Prostate gland (tissue), 2 donors: ENCODE measurements around the gene CMTR2.

Experiments used
- POLR2AphosphoS5 ChIP-seq: sonication (generic); formaldehyde crosslinking; IDR thresholded peaks from one replicate; pipeline ENCODE4 v1.6.1; 2017; ENCODE audit warnings: antibody characterized with exemption
- TF ChIP-seq, protein P1 (sequence below), 4 experiments: fragments of 200-600 bp in 2 of 4; fragments of 450-650 bp in 2 of 4; sonication (generic) in 2 of 4; IDR thresholded peaks; 1 replicate in 3 of 4; 2 replicates in 1 of 4; pipeline ENCODE4 v1.5.1; 2016 to 2019; ENCODE audit warnings: antibody characterized with exemption in 4 of 4, mild to moderate bottlenecking in 2 of 4, moderate library complexity in 2 of 4

DNA sequence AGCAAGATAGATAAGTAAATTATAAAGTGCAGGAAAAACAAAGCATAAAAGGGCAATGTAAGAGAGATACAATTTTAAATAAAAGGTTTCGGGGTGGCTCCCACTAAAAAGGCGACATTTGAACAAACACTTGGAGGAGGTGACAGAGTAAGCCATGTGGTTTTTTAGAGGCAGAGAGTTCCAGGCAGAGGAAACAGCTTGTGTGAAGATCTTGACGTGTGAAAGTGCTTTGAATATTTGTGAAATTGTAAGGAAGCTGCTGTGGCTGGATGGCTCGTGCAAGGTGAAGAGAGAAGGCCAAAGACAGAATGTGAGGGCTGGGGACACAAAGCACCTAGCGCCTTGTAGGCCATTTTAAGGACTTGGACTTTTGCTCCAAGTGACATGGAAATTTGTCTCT is 30.1 kb downstream of the CMTR2 start:
- TF ChIP-seq, protein P1, sequence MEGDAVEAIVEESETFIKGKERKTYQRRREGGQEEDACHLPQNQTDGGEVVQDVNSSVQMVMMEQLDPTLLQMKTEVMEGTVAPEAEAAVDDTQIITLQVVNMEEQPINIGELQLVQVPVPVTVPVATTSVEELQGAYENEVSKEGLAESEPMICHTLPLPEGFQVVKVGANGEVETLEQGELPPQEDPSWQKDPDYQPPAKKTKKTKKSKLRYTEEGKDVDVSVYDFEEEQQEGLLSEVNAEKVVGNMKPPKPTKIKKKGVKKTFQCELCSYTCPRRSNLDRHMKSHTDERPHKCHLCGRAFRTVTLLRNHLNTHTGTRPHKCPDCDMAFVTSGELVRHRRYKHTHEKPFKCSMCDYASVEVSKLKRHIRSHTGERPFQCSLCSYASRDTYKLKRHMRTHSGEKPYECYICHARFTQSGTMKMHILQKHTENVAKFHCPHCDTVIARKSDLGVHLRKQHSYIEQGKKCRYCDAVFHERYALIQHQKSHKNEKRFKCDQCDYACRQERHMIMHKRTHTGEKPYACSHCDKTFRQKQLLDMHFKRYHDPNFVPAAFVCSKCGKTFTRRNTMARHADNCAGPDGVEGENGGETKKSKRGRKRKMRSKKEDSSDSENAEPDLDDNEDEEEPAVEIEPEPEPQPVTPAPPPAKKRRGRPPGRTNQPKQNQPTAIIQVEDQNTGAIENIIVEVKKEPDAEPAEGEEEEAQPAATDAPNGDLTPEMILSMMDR (IDR thresholded peaks at IDR 0.05), result no peak
- TF ChIP-seq POLR2AphosphoS5, result no peak
